ENCODE measurements around the gene SMYD3. TPM values are rescaled to one million over a fixed set of nuclear protein-coding genes. Genes with fewer than 3 reads are reported as not detected.

SMYD3 gene
- total RNA-seq, 1 experiment from 2014 or later: 29.6 TPM

DNA sequence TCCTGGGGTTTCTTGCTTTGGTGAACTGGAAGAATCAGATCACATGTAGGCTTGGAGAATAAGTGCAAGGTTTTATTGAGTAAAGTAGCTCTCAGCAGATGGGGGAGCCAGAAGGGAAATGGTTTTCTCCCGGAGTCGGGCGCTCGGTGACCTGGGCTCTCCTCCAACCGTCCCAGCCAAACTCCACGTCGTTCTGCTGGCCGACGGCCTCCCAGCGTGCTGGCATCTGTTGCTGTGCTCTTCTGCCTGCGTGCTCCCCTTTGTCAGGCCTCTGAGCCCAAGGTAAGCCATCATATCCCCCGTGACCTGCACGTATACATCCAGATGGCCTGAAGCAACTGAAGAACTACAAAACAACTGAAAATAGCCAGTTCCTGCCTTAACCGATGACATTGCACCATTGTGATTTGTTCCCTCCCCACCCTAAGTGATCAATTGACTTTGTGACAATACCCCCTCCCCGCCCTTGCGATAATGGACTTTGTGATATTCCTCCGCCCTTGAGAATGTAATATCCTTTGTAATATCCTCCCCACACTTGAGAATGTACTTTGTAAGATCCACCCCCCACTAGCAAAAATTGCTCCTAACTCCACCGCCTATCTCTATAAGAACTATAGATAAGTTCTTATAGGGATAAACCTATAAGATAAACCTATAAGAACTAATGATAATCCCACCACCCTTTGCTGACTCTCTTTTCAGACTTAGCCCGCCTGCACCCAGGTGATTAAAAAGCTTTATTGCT, 88.3 kb downstream of the SMYD3 start:
- no peaks in the 10 kb centered on the region for H3K27me3 ChIP-seq (ENCODE audit: insufficient read depth, low read depth)
- no peaks in the 10 kb centered on the region for H3K79me2 ChIP-seq (ENCODE audit: low read depth)
- no peak overlapping the region for H3K4me3 ChIP-seq
- ChIA-PET CTCF (no interaction called here), POLR2A (ENCODE audit: unreplicated experiment) (interaction anchor here (0.6 kb wide), 1 partner anchor 564 kb away, joined by 5 read pairs; no protein-coding TSS in a partner anchor)
- no TSS peak for BruUV-seq (replicated peaks)
- no peaks in the 10 kb centered on the region for H3K9me2 ChIP-seq (ENCODE audit: insufficient read depth)
- no peak overlapping the region for H2AFZ ChIP-seq
- DNase-seq: no peak
- H3K27ac ChIP-seq: no peak overlapping the region
- no peaks in the 10 kb centered on the region for H3F3A ChIP-seq (ENCODE audit: insufficient read depth, low read depth)
- intact Hi-C loops (cut with micrococcal nuclease; ENCODE audit: unreplicated experiment): no loop called here
- no peaks in the 10 kb centered on the region for H3K36me3 ChIP-seq (ENCODE audit: low read depth)
- no peak overlapping the region for H3K4me2 ChIP-seq
- H3K4me1 ChIP-seq (replicated peaks; ENCODE audit: insufficient read depth): no peaks in the 10 kb centered on the region
- H4K20me1 ChIP-seq (ENCODE audit: insufficient read depth): no peaks in the 10 kb centered on the region
- TF ChIP-seq EZH2 (IDR thresholded peaks at IDR 0.05; ENCODE audit: low read depth): no peak
- TF ChIP-seq, protein P1, sequence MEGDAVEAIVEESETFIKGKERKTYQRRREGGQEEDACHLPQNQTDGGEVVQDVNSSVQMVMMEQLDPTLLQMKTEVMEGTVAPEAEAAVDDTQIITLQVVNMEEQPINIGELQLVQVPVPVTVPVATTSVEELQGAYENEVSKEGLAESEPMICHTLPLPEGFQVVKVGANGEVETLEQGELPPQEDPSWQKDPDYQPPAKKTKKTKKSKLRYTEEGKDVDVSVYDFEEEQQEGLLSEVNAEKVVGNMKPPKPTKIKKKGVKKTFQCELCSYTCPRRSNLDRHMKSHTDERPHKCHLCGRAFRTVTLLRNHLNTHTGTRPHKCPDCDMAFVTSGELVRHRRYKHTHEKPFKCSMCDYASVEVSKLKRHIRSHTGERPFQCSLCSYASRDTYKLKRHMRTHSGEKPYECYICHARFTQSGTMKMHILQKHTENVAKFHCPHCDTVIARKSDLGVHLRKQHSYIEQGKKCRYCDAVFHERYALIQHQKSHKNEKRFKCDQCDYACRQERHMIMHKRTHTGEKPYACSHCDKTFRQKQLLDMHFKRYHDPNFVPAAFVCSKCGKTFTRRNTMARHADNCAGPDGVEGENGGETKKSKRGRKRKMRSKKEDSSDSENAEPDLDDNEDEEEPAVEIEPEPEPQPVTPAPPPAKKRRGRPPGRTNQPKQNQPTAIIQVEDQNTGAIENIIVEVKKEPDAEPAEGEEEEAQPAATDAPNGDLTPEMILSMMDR (conservative IDR thresholded peaks at IDR 0.05): no peak
- no peaks in the 10 kb centered on the region for H3K9me3 ChIP-seq (ENCODE audit: insufficient read depth, low read depth)

DNA sequence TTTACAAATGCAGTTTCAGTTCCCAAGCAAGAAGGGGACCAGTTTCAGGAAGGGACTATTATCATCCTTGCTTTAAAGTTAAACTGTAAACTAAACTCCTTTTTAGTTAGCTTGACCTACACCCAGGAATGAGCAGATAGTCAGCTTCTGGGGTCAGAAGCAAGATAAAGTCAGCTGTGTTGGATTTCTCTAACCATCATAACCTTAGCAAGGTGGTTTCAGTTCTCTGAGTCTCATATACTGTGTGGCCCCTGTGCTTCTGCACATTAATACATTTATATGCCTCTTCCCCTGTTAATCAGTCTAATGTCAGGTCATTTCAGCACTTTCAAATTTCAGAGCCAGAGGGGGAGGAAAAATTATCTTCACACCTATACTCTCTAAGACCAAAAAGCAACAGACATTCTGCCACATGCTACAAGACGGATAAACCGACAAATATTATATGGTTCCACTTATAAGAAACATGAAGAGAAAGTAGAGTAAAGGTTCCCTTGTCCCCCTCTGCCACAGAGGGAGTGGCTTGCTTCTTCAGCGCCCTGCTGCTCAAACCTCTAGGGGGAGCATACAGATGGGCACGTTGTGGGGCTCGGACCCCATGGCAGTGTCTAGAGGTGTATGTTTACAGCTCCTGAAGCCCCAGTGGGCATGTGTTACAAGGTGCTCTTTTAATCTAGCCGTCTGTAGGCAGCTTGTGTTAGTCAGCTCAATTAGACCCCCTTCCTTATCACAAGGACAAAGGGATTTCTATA, 89.1 kb downstream of the SMYD3 start:
- H3K27me3 ChIP-seq (ENCODE audit: insufficient read depth, low read depth): no peaks in the 10 kb centered on the region
- no TSS peak for BruUV-seq (replicated peaks)
- no peak overlapping the region for H3K4me2 ChIP-seq
- no peaks in the 10 kb centered on the region for H3K36me3 ChIP-seq (ENCODE audit: low read depth)
- no peak overlapping the region for H2AFZ ChIP-seq
- CTCF ChIA-PET: no interaction called here
- TF ChIP-seq, protein P1 (conservative IDR thresholded peaks at IDR 0.05): no peak
- no peak for TF ChIP-seq EZH2 (IDR thresholded peaks at IDR 0.05; ENCODE audit: low read depth)
- H4K20me1 ChIP-seq (ENCODE audit: insufficient read depth): no peaks in the 10 kb centered on the region
- no peaks in the 10 kb centered on the region for H3K4me1 ChIP-seq (replicated peaks; ENCODE audit: insufficient read depth)
- H3K9me3 ChIP-seq (ENCODE audit: insufficient read depth, low read depth): no peaks in the 10 kb centered on the region
- no peaks in the 10 kb centered on the region for H3F3A ChIP-seq (ENCODE audit: insufficient read depth, low read depth)
- DNase-seq: no peak
- no peaks in the 10 kb centered on the region for H3K79me2 ChIP-seq (ENCODE audit: low read depth)
- H3K27ac ChIP-seq: no peak overlapping the region
- no peak overlapping the region for H3K4me3 ChIP-seq
- no peaks in the 10 kb centered on the region for H3K9me2 ChIP-seq (ENCODE audit: insufficient read depth)
- intact Hi-C loops (cut with micrococcal nuclease; ENCODE audit: unreplicated experiment): no loop called here
- POLR2A ChIA-PET (ENCODE audit: unreplicated experiment): no interaction called here

DNA sequence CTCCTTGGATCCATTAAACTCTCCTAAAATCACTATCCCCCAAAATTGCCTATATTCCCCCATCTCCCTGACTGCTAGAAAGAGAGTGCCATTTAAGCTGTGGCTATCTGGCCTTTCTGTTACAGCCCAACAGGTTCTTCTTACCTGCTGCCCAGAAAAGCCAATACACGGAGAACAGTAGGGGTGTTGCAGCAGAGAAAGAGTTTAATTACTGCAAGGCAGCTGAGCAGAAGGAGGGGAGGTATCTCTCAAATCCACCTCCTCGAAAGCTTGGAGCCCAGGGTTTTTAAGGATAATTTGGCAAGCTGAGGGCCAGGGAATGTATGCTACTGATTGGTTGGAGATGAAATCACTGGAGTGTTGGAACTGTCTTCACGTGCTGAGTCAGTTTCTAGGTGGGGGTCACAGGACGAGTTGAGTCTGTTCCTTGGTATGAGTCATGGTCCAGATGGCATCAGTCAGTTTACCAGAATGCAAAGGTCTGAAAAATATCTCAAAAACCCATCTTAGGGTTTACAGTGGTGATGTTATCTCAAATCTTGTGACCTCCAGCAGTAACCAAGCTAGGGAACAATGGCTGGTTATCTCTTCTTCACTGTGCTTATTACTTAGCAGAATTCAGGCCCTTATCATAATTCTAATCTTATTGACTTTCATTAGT, 89.8 kb downstream of the SMYD3 start:
- DNase-seq: no peak
- Histone ChIP-seq H3K79me2 (ENCODE audit: low read depth) (no peaks in the 10 kb centered on the region), H3K36me3 (ENCODE audit: low read depth) (no peaks in the 10 kb centered on the region), H3K27ac (no peak overlapping the region), H3K4me1 (replicated peaks; ENCODE audit: insufficient read depth) (no peaks in the 10 kb centered on the region), H3K27me3 (ENCODE audit: insufficient read depth, low read depth) (no peaks in the 10 kb centered on the region), H3F3A (ENCODE audit: insufficient read depth, low read depth) (no peaks in the 10 kb centered on the region), H3K4me3 (no peak overlapping the region), H4K20me1 (ENCODE audit: insufficient read depth) (no peaks in the 10 kb centered on the region), H3K9me2 (ENCODE audit: insufficient read depth) (no peaks in the 10 kb centered on the region), H2AFZ (no peak overlapping the region), H3K9me3 (ENCODE audit: insufficient read depth, low read depth) (no peaks in the 10 kb centered on the region), H3K4me2 (no peak overlapping the region)
- no peak for TF ChIP-seq EZH2 (IDR thresholded peaks at IDR 0.05; ENCODE audit: low read depth)
- no TSS peak for BruUV-seq (replicated peaks)
- intact Hi-C loops (cut with micrococcal nuclease; ENCODE audit: unreplicated experiment): no loop called here
- ChIA-PET CTCF (no interaction called here), POLR2A (ENCODE audit: unreplicated experiment) (no interaction called here)
